K562 (cell line): ENCODE results near the gene LTN1.

Experiments
- DPF2 ChIP-seq: fragments of 450-650 bp; IDR thresholded peaks from 2 replicates; pipeline ENCODE4 v1.6.1; 2016
- ELF4 ChIP-seq: fragments of 450-650 bp; formaldehyde crosslinking; IDR thresholded peaks from 2 replicates; pipeline ENCODE4 v1.4.0; 2022; ENCODE audit warnings: missing genetic modification characterization
- ETS2 ChIP-seq: IDR thresholded peaks from 2 replicates; pipeline ENCODE4 v1.6.1; 2016; ENCODE audit warnings: borderline replicate concordance, missing genetic modification characterization, mild to moderate bottlenecking, moderate library complexity, missing compliant biosample characterization; ENCODE audit not compliant: poor library complexity, severe bottlenecking
- KHSRP ChIP-seq: fragments of 450-650 bp; IDR thresholded peaks from 2 replicates; pipeline ENCODE4 v1.6.1; 2017
- PML ChIP-seq: IDR thresholded peaks from 2 replicates; pipeline ENCODE4 v1.6.1; 2012; ENCODE audit warnings: low read length, inconsistent platforms
- RFX7 ChIP-seq: fragments of 250-450 bp; sonication (Bioruptor Pico); IDR thresholded peaks from 2 replicates; pipeline ENCODE4 v1.5.1; 2021; ENCODE audit warnings: mild to moderate bottlenecking
- SRF ChIP-seq, 2 experiments: fragments of 250-450, 450-650 bp in 1 of 2; sonication (Bioruptor Pico) in 1 of 2; sonication (generic) in 1 of 2; formaldehyde crosslinking; IDR thresholded peaks; 2 replicates each; pipeline versions ENCODE4 v1.5.0 to v1.5.1; 2020 to 2022; ENCODE audit warnings: mild to moderate bottlenecking in 1 of 2, missing genetic modification reagents in 1 of 2
- ZNF217 ChIP-seq: sonication (generic); formaldehyde crosslinking; IDR thresholded peaks from 2 replicates; pipeline ENCODE4 v1.8.0; 2022; ENCODE audit warnings: mild to moderate bottlenecking, missing genetic modification reagents
- ZNF766 ChIP-seq: fragments of 200-800 bp; sonication (Bioruptor generic); conservative IDR thresholded peaks from 2 replicates; pipeline ENCODE4 v1.6.1; 2016; ENCODE audit warnings: missing genetic modification characterization, missing compliant biosample characterization
- TF ChIP-seq, protein P1 (sequence below): fragments of 450-650 bp; IDR thresholded peaks from 2 replicates; pipeline ENCODE4 v1.7.0; 2016; ENCODE audit warnings: borderline replicate concordance
- TF ChIP-seq, protein P2 (sequence below), 2 experiments: fragments of 450-650 bp; formaldehyde crosslinking in 1 of 2; IDR thresholded peaks; 2 replicates each; pipeline versions ENCODE4 v1.4.0 to v1.6.1; 2014 to 2020; ENCODE audit warnings: mild to moderate bottlenecking in 2 of 2, borderline replicate concordance in 1 of 2, low read depth in 1 of 2

DNA sequence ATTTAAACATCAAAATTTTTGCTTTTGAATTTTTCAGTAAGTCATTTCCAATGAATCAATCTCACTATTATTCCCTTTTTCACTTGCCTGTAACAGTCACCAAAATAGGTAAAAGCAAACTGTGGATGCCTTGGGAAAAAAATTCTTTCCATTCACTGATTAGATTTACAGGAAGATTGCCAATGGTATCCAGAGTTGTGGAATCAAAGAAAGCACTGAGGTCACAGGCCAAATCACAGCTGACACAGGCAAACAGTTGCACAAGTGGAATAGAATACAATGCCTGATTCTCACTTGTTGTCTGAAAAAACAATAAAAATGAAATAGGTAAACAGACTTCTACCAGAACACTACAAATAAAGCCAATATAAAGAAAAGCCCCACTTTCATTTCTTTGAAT lies 48.4 kb downstream of the LTN1 start:
- TF ChIP-seq ZNF217 (CRISPR knock-in tag) (no peak), DPF2 (no peak), SRF (CRISPR knock-in tag; IDR thresholded peaks at IDR 0.05) (no peak), ZNF766 (CRISPR knock-in tag) (no peak), RFX7 (CRISPR knock-in tag) (no peak), KHSRP (no peak), ETS2 (tag) (no peak), ELF4 (CRISPR knock-in tag) (no peak), PML (no peak)
- TF ChIP-seq, protein P1, sequence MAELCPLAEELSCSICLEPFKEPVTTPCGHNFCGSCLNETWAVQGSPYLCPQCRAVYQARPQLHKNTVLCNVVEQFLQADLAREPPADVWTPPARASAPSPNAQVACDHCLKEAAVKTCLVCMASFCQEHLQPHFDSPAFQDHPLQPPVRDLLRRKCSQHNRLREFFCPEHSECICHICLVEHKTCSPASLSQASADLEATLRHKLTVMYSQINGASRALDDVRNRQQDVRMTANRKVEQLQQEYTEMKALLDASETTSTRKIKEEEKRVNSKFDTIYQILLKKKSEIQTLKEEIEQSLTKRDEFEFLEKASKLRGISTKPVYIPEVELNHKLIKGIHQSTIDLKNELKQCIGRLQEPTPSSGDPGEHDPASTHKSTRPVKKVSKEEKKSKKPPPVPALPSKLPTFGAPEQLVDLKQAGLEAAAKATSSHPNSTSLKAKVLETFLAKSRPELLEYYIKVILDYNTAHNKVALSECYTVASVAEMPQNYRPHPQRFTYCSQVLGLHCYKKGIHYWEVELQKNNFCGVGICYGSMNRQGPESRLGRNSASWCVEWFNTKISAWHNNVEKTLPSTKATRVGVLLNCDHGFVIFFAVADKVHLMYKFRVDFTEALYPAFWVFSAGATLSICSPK: no peak
- TF ChIP-seq, protein P2, sequence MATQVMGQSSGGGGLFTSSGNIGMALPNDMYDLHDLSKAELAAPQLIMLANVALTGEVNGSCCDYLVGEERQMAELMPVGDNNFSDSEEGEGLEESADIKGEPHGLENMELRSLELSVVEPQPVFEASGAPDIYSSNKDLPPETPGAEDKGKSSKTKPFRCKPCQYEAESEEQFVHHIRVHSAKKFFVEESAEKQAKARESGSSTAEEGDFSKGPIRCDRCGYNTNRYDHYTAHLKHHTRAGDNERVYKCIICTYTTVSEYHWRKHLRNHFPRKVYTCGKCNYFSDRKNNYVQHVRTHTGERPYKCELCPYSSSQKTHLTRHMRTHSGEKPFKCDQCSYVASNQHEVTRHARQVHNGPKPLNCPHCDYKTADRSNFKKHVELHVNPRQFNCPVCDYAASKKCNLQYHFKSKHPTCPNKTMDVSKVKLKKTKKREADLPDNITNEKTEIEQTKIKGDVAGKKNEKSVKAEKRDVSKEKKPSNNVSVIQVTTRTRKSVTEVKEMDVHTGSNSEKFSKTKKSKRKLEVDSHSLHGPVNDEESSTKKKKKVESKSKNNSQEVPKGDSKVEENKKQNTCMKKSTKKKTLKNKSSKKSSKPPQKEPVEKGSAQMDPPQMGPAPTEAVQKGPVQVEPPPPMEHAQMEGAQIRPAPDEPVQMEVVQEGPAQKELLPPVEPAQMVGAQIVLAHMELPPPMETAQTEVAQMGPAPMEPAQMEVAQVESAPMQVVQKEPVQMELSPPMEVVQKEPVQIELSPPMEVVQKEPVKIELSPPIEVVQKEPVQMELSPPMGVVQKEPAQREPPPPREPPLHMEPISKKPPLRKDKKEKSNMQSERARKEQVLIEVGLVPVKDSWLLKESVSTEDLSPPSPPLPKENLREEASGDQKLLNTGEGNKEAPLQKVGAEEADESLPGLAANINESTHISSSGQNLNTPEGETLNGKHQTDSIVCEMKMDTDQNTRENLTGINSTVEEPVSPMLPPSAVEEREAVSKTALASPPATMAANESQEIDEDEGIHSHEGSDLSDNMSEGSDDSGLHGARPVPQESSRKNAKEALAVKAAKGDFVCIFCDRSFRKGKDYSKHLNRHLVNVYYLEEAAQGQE (IDR thresholded peaks at IDR 0.05; ENCODE audit: borderline replicate concordance): no peak
- TF ChIP-seq, protein P2 (CRISPR knock-in tag; IDR thresholded peaks at IDR 0.05; ENCODE audit: low read depth): no peak
